Endothelial cell (in vitro differentiated cells): ENCODE results near the gene RALB. TPM values are rescaled to one million over a fixed set of nuclear protein-coding genes. Genes with fewer than 3 reads are reported as not detected.
"Not testable (repeated sequence)": the region's sequence is repeated elsewhere in the genome, so short reads cannot be mapped to it uniquely, and the experiment has no call there.

Experiments used
- DNase-seq: peaks from one replicate; pipeline ENCODE4 v3.0.0; 2021; ENCODE audit warnings: low spot score
- H3K27ac Mint-ChIP-seq: one replicate; pipeline ENCODE4 v1.8.0; 2021; ENCODE audit warnings: mixed read lengths, inconsistent platforms; ENCODE audit not compliant: unreplicated experiment
- H3K27me3 Mint-ChIP-seq: one replicate; pipeline ENCODE4 v1.8.0; 2021; ENCODE audit warnings: mild to moderate bottlenecking, moderate library complexity, mixed read lengths, inconsistent platforms; ENCODE audit not compliant: unreplicated experiment
- H3K36me3 Mint-ChIP-seq: one replicate; pipeline ENCODE4 v1.8.0; 2021; ENCODE audit warnings: mild to moderate bottlenecking, low read depth, mixed read lengths, inconsistent platforms; ENCODE audit not compliant: unreplicated experiment
- H3K4me1 Mint-ChIP-seq: one replicate; pipeline ENCODE4 v1.8.0; 2021; ENCODE audit warnings: mild to moderate bottlenecking, mixed read lengths, inconsistent platforms; ENCODE audit not compliant: unreplicated experiment
- H3K4me3 Mint-ChIP-seq: one replicate; pipeline ENCODE4 v1.8.0; 2021; ENCODE audit warnings: mild to moderate bottlenecking, mixed read lengths, inconsistent platforms; ENCODE audit not compliant: unreplicated experiment
- H3K9me3 Mint-ChIP-seq: one replicate; pipeline ENCODE4 v1.8.0; 2021; ENCODE audit warnings: mixed read lengths, inconsistent platforms; ENCODE audit not compliant: unreplicated experiment
- total RNA-seq: library from RNA; stranded (reverse); fragmentation: NEBNext Ultra II Directional; extraction: Animal tissue kit (Norgen Biotek cat#: 25700); gene quantifications from one replicate; pipeline ENCODE4 v1.2.1, GENCODE V29; 2021; ENCODE audit not compliant: unreplicated experiment
- TF ChIP-seq, protein P1 (sequence below): fragments of 200-600 bp; sonication (generic); IDR thresholded peaks from one replicate; pipeline ENCODE4 v1.5.0; 2021; ENCODE audit warnings: antibody characterized with exemption; ENCODE audit not compliant: unreplicated experiment

Gene RALB
- total RNA-seq, 1 donor from 2014 or later, result 367 TPM

DNA sequence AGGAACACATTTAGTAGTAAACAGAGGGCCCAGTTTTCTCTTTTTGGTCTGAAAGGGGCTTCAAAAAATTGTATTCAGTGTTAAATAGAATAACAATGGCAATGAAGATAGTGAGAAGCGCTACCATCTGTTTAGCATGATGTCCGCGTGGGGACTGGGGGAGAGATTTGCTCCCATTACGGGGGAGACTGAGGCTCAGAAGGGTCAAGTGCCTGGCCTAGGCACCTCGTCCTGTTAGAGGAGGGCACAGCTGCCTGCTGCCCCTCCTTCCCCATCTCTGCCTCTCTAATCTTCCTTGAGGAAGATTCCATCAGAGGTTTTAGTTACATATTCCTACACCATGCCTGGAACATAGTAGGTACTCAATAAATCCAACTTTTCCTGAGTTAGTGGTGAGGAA lies 19.4 kb upstream of the RALB start:
- no peaks in the 10 kb centered on the region for H3K36me3 Mint-ChIP-seq
- TF ChIP-seq, protein P1, sequence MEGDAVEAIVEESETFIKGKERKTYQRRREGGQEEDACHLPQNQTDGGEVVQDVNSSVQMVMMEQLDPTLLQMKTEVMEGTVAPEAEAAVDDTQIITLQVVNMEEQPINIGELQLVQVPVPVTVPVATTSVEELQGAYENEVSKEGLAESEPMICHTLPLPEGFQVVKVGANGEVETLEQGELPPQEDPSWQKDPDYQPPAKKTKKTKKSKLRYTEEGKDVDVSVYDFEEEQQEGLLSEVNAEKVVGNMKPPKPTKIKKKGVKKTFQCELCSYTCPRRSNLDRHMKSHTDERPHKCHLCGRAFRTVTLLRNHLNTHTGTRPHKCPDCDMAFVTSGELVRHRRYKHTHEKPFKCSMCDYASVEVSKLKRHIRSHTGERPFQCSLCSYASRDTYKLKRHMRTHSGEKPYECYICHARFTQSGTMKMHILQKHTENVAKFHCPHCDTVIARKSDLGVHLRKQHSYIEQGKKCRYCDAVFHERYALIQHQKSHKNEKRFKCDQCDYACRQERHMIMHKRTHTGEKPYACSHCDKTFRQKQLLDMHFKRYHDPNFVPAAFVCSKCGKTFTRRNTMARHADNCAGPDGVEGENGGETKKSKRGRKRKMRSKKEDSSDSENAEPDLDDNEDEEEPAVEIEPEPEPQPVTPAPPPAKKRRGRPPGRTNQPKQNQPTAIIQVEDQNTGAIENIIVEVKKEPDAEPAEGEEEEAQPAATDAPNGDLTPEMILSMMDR, result no peak
- H3K4me1 Mint-ChIP-seq, result peaks cover 35% of the 10 kb centered on the region
- peaks cover 9% of the 10 kb centered on the region for H3K27me3 Mint-ChIP-seq
- no peak for DNase-seq
- H3K4me3 Mint-ChIP-seq, result no peak overlapping the region
- H3K9me3 Mint-ChIP-seq, result no peaks in the 10 kb centered on the region
- no peak overlapping the region for H3K27ac Mint-ChIP-seq

DNA sequence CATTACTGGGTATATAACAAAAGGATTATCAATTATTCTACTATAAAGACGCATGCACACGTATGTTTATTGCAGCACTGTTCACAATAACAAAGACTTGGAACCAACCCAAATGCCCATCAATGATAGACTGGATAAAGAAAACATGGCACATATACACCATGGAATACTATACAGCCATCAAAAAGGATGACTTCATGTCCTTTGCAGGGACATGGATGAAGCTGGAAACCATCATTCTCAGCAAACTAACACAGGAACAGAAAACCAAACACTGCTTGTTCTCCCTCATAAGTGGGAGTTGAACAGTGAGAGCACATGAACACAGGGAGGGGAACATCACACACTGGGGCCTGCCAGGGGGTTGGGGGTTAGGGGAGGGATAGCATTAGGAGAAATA lies 17.5 kb upstream of the RALB start:
- not testable (repeated sequence) for H3K27ac Mint-ChIP-seq, H3K4me3 Mint-ChIP-seq, DNase-seq, H3K36me3 Mint-ChIP-seq, H3K9me3 Mint-ChIP-seq, H3K27me3 Mint-ChIP-seq
- peaks cover 40% of the 10 kb centered on the region for H3K4me1 Mint-ChIP-seq

DNA sequence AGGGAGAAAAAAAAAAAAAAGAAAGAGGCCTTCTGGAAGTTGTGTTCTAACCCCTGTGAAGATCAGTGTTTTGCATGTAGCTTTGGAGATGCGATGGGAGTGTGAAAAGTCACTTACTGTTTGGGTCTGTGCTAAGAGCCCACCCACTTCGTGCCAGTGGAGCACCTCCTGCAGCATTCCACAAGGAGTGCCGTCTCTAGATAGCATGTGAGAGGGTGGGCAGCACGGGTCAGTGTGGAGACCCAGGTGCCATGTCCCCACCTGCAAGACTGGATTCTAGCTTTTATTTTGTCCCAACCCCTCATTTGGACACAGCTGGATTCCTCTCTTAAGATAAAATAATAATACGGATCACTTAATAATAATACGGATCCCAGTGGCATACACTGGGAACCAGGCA lies 17.0 kb upstream of the RALB start:
- Mint-ChIP-seq H3K9me3 (no peaks in the 10 kb centered on the region), H3K27ac (no peak overlapping the region), H3K4me1 (peaks cover 44% of the 10 kb centered on the region), H3K27me3 (peaks cover 9% of the 10 kb centered on the region), H3K4me3 (no peak overlapping the region), H3K36me3 (no peaks in the 10 kb centered on the region)
- TF ChIP-seq, protein P1, result no peak
- no peak for DNase-seq

DNA sequence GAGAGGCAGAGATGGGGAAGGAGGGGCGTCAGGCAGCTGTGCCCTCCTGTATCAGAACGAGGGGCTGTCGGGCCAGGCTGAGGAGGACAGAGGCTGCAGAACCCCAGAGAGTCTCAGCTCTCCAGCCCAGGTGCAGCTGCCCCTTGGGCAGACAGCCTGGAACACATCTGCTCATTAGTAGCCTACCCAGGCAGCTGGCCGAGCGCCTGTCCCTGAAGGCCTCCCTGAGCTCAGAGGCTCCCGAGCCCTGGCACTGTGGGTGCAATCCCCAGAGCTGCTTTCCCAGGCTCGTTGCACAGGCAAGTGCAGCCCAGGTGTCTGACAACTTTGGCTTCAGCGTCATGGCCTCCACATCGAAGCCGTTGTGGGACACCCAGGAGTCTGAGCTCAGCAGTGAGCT lies 16.3 kb upstream of the RALB start:
- H3K9me3 Mint-ChIP-seq, result no peaks in the 10 kb centered on the region

DNA sequence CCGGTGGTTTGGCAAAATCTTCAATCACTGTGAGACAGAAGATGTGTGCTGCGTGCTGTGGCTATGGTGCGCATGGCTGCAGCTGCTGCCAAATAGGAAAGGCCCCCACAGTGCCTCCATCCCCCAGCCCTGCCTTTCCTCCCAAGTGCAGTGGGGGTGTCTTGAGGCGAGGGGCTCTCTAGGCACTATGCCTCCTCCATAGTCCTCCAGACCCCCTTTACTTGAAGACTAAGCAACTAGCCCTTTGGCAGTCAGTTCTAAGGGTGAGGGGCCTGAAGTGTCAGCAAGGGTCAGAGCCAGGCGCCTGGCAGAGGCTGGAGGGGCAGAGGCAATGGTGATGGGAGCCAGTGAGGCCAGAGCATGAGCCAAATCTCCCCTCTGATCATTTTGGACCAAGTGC lies 15.9 kb upstream of the RALB start:
- peaks cover 53% of the 10 kb centered on the region for H3K4me1 Mint-ChIP-seq
- peaks cover 1% of the 10 kb centered on the region for H3K36me3 Mint-ChIP-seq
- peak overlapping the region; percentile 14 for H3K27ac Mint-ChIP-seq
- peaks cover 12% of the 10 kb centered on the region for H3K27me3 Mint-ChIP-seq
- no peak for DNase-seq
- no peak overlapping the region for H3K4me3 Mint-ChIP-seq
- H3K9me3 Mint-ChIP-seq, result no peaks in the 10 kb centered on the region
- TF ChIP-seq, protein P1, result no peak

More for the DNA sequence above, 16.3 kb upstream of the RALB start:
- no peak for DNase-seq
- no peak overlapping the region for H3K4me3 Mint-ChIP-seq
- H3K36me3 Mint-ChIP-seq, result no peaks in the 10 kb centered on the region
- H3K27ac Mint-ChIP-seq, result peak overlapping the region; percentile 30
- H3K4me1 Mint-ChIP-seq, result peaks cover 49% of the 10 kb centered on the region
- H3K27me3 Mint-ChIP-seq, result peaks cover 11% of the 10 kb centered on the region
- TF ChIP-seq, protein P1, result no peak
